ENCODE measurements around the gene CELA2B. TPM values are rescaled to one million over a fixed set of nuclear protein-coding genes. Genes with fewer than 3 reads are reported as not detected.
"Not testable (repeated sequence)": the region's sequence is repeated elsewhere in the genome, so short reads cannot be mapped to it uniquely, and the experiment has no call there.

CELA2B gene
- total RNA-seq, 1 donor = 0.36 TPM

GRCh38 chr1:15489052-15489736 is 13.3 kb downstream of the CELA2B start:
- H3K4me3 ChIP-seq (ENCODE audit: insufficient read depth, low read length) = no peak overlapping the region

GRCh38 chr1:15491010-15491409 is 15.1 kb downstream of the CELA2B start:
- peak; percentile 69 for DNase-seq (ENCODE audit: insufficient read length, low spot score, missing footprints)
- H3K27ac ChIP-seq (ENCODE audit: low read depth, low read length); H3K4me3 ChIP-seq (ENCODE audit: insufficient read depth, low read length): not testable (repeated sequence)

More at GRCh38 chr1:15489052-15489736, 13.3 kb downstream of the CELA2B start:
- Histone ChIP-seq H3K79me2 (ENCODE audit: insufficient read depth, low read length) (no peaks in the 10 kb centered on the region), H3K9me3 (ENCODE audit: low read depth, low read length) (no peaks in the 10 kb centered on the region), H3K36me3 (ENCODE audit: insufficient read depth, low read length) (no peaks in the 10 kb centered on the region), H3K27me3 (ENCODE audit: insufficient read depth, low read length) (no peaks in the 10 kb centered on the region), H3K27ac (ENCODE audit: low read depth, low read length) (no peak overlapping the region), H3K4me1 (ENCODE audit: insufficient read depth, low read length) (no peaks in the 10 kb centered on the region), H3K4me2 (ENCODE audit: insufficient read depth, low read length) (no peak overlapping the region), H2AFZ (ENCODE audit: low read length) (no peak overlapping the region), H4K20me1 (ENCODE audit: insufficient read depth, low read length) (no peaks in the 10 kb centered on the region)
- TF ChIP-seq, protein P1, sequence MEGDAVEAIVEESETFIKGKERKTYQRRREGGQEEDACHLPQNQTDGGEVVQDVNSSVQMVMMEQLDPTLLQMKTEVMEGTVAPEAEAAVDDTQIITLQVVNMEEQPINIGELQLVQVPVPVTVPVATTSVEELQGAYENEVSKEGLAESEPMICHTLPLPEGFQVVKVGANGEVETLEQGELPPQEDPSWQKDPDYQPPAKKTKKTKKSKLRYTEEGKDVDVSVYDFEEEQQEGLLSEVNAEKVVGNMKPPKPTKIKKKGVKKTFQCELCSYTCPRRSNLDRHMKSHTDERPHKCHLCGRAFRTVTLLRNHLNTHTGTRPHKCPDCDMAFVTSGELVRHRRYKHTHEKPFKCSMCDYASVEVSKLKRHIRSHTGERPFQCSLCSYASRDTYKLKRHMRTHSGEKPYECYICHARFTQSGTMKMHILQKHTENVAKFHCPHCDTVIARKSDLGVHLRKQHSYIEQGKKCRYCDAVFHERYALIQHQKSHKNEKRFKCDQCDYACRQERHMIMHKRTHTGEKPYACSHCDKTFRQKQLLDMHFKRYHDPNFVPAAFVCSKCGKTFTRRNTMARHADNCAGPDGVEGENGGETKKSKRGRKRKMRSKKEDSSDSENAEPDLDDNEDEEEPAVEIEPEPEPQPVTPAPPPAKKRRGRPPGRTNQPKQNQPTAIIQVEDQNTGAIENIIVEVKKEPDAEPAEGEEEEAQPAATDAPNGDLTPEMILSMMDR (IDR thresholded peaks at IDR 0.05; ENCODE audit: extremely low read depth, low read depth, low read length) = no peak
- DNase-seq (ENCODE audit: insufficient read length, low spot score, missing footprints) = peak; percentile 53

GRCh38 chr1:15492596-15492995 is 16.7 kb downstream of the CELA2B start:
- Histone ChIP-seq H3K4me3 (ENCODE audit: insufficient read depth, low read length) (no peak overlapping the region), H2AFZ (ENCODE audit: low read length) (no peak overlapping the region), H3K27me3 (ENCODE audit: insufficient read depth, low read length) (no peaks in the 10 kb centered on the region), H3K36me3 (ENCODE audit: insufficient read depth, low read length) (no peaks in the 10 kb centered on the region), H3K9me3 (ENCODE audit: low read depth, low read length) (no peaks in the 10 kb centered on the region), H3K4me2 (ENCODE audit: insufficient read depth, low read length) (no peak overlapping the region), H3K79me2 (ENCODE audit: insufficient read depth, low read length) (no peaks in the 10 kb centered on the region), H3K4me1 (ENCODE audit: insufficient read depth, low read length) (no peaks in the 10 kb centered on the region), H4K20me1 (ENCODE audit: insufficient read depth, low read length) (no peaks in the 10 kb centered on the region), H3K27ac (ENCODE audit: low read depth, low read length) (no peak overlapping the region)
- no peak for DNase-seq (ENCODE audit: insufficient read length, low spot score, missing footprints)
- TF ChIP-seq, protein P1 (IDR thresholded peaks at IDR 0.05; ENCODE audit: extremely low read depth, low read depth, low read length) = no peak

More at GRCh38 chr1:15491010-15491409, 15.1 kb downstream of the CELA2B start:
- H3K27me3 ChIP-seq (ENCODE audit: insufficient read depth, low read length); H3K4me1 ChIP-seq (ENCODE audit: insufficient read depth, low read length); H3K9me3 ChIP-seq (ENCODE audit: low read depth, low read length); H4K20me1 ChIP-seq (ENCODE audit: insufficient read depth, low read length); H3K79me2 ChIP-seq (ENCODE audit: insufficient read depth, low read length); H3K4me2 ChIP-seq (ENCODE audit: insufficient read depth, low read length); H3K36me3 ChIP-seq (ENCODE audit: insufficient read depth, low read length); H2AFZ ChIP-seq (ENCODE audit: low read length): not testable (repeated sequence)

DNA sequence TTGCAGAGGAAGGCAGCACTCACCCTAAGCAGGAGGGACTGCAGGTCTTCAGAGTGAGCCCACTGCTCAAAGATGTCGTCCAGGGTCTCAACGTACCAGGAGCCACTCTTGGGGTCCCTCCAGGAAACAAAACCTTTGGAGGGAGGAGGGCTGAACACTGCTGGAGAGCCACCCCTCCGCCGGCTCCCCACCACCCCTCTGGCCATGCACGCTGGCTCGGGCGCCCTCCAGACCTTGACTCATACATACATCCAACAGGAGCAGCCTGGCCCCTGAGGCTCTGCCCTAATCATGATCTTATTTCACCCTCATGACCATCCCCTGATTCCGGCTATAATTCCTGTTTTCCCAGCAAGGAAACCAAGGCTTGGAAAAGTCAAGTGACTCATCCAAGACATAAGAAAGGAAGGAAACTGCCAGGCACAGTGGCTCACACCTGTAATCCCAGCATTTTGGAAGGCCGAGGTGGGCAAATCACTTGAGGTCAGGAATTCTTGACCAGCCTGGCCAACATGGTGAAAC is 18.0 kb downstream of the CELA2B start:
- no peaks in the 10 kb centered on the region for H4K20me1 ChIP-seq (ENCODE audit: insufficient read depth, low read length)
- H3K4me1 ChIP-seq (ENCODE audit: insufficient read depth, low read length) = no peaks in the 10 kb centered on the region
- no peak overlapping the region for H3K4me3 ChIP-seq (ENCODE audit: insufficient read depth, low read length)
- H3K27ac ChIP-seq (ENCODE audit: low read depth, low read length) = no peak overlapping the region
- H3K79me2 ChIP-seq (ENCODE audit: insufficient read depth, low read length) = no peaks in the 10 kb centered on the region
- H3K36me3 ChIP-seq (ENCODE audit: insufficient read depth, low read length) = no peaks in the 10 kb centered on the region
- no peak for DNase-seq (ENCODE audit: insufficient read length, low spot score, missing footprints)
- H3K9me3 ChIP-seq (ENCODE audit: low read depth, low read length) = no peaks in the 10 kb centered on the region
- H3K4me2 ChIP-seq (ENCODE audit: insufficient read depth, low read length) = no peak overlapping the region
- TF ChIP-seq, protein P1 (IDR thresholded peaks at IDR 0.05; ENCODE audit: extremely low read depth, low read depth, low read length) = no peak
- H3K27me3 ChIP-seq (ENCODE audit: insufficient read depth, low read length) = no peaks in the 10 kb centered on the region
- H2AFZ ChIP-seq (ENCODE audit: low read length) = no peak overlapping the region

Data from osteoblast (primary cell).